Measurements from ENCODE around the gene TFE3.

TFE3 gene

DNA sequence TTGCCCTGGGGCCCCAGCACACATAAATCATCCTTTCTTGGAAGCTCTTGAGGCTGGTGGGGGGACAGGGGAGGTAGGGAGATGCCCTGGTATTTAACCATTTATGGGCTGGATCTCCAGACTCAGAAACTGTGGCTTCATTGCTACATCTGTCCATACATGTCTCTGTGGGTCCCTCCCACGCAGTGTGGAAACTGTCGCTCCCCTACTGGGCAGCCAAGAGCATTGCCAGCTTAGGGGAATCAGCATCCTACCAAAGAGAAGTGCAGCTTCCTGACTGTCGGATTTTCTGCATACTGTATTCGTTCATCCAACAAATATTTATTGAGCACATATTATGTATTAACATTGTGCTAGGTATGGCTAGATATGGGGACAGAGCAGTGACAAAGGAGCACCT is 44.8 kb downstream of the TFE3 start:
- TF ChIP-seq, protein P1, sequence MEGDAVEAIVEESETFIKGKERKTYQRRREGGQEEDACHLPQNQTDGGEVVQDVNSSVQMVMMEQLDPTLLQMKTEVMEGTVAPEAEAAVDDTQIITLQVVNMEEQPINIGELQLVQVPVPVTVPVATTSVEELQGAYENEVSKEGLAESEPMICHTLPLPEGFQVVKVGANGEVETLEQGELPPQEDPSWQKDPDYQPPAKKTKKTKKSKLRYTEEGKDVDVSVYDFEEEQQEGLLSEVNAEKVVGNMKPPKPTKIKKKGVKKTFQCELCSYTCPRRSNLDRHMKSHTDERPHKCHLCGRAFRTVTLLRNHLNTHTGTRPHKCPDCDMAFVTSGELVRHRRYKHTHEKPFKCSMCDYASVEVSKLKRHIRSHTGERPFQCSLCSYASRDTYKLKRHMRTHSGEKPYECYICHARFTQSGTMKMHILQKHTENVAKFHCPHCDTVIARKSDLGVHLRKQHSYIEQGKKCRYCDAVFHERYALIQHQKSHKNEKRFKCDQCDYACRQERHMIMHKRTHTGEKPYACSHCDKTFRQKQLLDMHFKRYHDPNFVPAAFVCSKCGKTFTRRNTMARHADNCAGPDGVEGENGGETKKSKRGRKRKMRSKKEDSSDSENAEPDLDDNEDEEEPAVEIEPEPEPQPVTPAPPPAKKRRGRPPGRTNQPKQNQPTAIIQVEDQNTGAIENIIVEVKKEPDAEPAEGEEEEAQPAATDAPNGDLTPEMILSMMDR (IDR thresholded peaks at IDR 0.05), result no peak
- Histone ChIP-seq H3K9me3 (peaks cover 0 to 4% (median 0%) of the 10 kb centered on the region in 3 donors), H3K4me3 (no peak overlapping the region), H3K27ac (no peak overlapping the region), H3K36me3 (peaks cover 0 to 26% (median 16%) of the 10 kb centered on the region in 3 donors), H3K4me1 (peaks cover 0 to 10% (median 0%) of the 10 kb centered on the region in 4 donors), H3K27me3 (no peaks in the 10 kb centered on the region)
- no peak for DNase-seq
- intact Hi-C loops (cut with DNase I; ENCODE audit: low total_unique reads), result no loop called here

DNA sequence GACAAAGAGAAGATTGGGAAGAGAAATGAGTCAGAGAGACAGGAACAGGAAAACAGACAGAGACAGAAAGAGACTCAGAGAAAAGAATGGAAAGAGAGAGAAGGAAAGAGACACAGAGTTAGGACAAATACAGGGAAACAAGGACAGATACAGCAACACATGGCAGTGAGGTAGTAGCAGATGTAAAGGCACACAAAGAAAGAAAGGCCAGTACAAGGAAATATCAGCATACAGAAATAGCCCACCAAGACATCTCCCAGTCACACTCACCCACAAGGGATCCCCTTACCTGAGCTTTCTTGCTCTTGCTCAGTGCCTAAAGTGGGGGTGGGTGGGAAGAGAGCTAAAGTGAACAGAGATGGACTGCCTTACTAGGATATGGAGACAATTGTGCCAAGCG is 45.3 kb downstream of the TFE3 start:
- H3K36me3 ChIP-seq, result peaks cover 0 to 31% (median 21%) of the 10 kb centered on the region in 3 donors
- H3K27ac ChIP-seq, result no peak overlapping the region
- no peak for DNase-seq
- H3K9me3 ChIP-seq, result peaks cover 0 to 4% (median 0%) of the 10 kb centered on the region in 3 donors
- peaks cover 0 to 10% (median 0%) of the 10 kb centered on the region in 4 donors for H3K4me1 ChIP-seq
- intact Hi-C loops (cut with DNase I; ENCODE audit: low total_unique reads), result no loop called here
- TF ChIP-seq, protein P1 (IDR thresholded peaks at IDR 0.05), result no peak
- H3K4me3 ChIP-seq, result no peak overlapping the region
- H3K27me3 ChIP-seq, result no peaks in the 10 kb centered on the region

DNA sequence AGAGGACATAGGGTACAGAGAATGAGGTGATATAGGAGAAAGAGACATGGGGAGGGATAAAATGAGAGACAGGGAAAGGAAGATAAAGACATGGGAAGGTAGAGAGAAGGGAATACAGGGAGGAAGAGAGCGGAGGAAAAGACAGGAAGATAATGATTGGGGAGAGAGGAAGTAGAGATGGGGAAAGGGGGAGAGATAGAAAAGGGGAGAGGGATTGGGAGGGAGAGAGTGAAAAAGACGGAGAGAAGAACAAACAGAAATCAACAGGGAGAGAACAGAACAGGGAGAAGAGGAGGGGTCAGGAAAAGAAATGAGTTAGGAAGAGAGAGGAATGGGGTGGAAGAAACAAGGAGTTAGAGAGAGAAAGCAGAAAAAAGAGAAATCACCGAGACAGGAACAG is 45.7 kb downstream of the TFE3 start:
- Histone ChIP-seq H3K27me3 (no peaks in the 10 kb centered on the region), H3K9me3 (peaks cover 0 to 4% (median 0%) of the 10 kb centered on the region in 3 donors), H3K4me3 (no peak overlapping the region), H3K4me1 (peaks cover 0 to 10% (median 0%) of the 10 kb centered on the region in 4 donors), H3K36me3 (peaks cover 0 to 32% (median 22%) of the 10 kb centered on the region in 3 donors), H3K27ac (no peak overlapping the region)
- TF ChIP-seq, protein P1 (IDR thresholded peaks at IDR 0.05), result no peak
- intact Hi-C loops (cut with DNase I; ENCODE audit: low total_unique reads), result no loop called here
- DNase-seq, result no peak

DNA sequence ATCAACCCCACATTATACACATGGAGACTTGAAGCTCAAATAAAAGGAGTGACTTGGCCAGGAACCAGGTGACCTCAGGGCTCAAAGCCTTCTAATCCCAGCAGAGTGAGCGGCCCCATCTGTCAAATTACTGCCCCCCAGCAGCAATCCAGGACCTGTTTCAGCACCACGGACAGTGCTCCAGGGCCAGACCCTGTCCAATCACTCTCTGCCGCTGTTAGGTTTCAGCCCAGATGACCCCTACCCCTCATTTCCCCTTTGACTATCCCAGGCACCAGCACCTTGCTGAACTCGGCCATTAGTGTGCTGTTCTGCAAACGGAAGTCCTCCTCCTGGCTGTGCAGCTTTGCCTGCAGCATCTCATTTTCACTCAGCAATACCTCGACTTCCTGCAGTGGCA is 46.2 kb downstream of the TFE3 start:
- DNase-seq, result no peak
- TF ChIP-seq, protein P1 (IDR thresholded peaks at IDR 0.05), result no peak
- Histone ChIP-seq H3K4me1 (peaks cover 0 to 10% (median 0%) of the 10 kb centered on the region in 4 donors), H3K36me3 (peaks cover 0 to 35% (median 22%) of the 10 kb centered on the region in 3 donors), H3K27ac (no peak overlapping the region), H3K4me3 (no peak overlapping the region), H3K27me3 (no peaks in the 10 kb centered on the region), H3K9me3 (peaks cover 0 to 4% (median 0%) of the 10 kb centered on the region in 3 donors)
- intact Hi-C loops (cut with DNase I; ENCODE audit: low total_unique reads), result no loop called here

DNA sequence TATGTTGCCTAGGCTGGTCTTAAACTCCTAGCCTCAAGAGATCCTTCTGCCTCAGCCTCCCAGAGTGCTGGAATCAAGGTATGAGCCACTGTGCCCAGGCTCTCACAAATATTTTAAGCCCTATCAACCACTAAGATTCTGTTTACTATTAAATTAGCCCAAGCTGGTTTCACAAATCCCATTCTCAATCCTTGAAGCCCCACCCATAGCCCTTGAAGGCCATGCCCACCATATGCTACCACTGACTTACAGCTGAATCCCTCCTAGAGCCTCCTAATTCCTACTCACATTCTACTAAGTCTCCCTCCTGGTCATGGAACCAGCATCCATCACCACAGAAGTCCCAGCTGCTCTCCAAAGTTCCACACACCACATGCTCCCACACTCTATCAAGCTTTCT is 50.8 kb downstream of the TFE3 start:
- Histone ChIP-seq H3K4me3 (no peak overlapping the region), H3K27ac (no peak overlapping the region), H3K36me3 (peaks cover 0 to 56% (median 38%) of the 10 kb centered on the region in 3 donors), H3K9me3 (no peaks in the 10 kb centered on the region), H3K27me3 (no peaks in the 10 kb centered on the region), H3K4me1 (no peaks in the 10 kb centered on the region)
- TF ChIP-seq, protein P1 (IDR thresholded peaks at IDR 0.05), result no peak
- DNase-seq, result no peak
- intact Hi-C loops (cut with DNase I; ENCODE audit: low total_unique reads), result no loop called here

DNA sequence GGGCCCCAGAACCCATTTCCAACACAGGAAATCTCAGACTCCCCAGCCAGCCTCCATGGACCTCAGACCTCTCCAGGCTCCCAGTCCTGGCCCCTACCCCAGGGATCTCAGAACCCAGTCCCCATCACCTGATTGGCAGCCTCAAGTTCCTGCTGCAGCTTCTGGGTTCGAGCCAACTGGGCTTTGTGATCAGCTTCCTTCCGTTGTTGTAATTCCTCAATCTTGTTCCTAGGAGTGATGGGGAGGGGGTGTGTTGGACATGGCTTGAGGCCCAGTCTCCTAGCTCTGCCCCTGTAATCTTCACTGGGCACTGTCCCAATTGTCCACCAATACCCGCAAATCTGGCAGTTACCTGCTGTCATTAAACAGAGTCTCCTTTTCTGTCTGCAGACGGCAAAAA is 53.7 kb downstream of the TFE3 start:
- H3K27ac ChIP-seq, result no peak overlapping the region
- intact Hi-C loops (cut with DNase I; ENCODE audit: low total_unique reads), result no loop called here

More for the DNA sequence above, 53.7 kb downstream of the TFE3 start:
- H3K4me3 ChIP-seq, result no peak overlapping the region
- no peak for DNase-seq
- H3K36me3 ChIP-seq, result peaks cover 0 to 58% (median 30%) of the 10 kb centered on the region in 3 donors
- TF ChIP-seq, protein P1 (IDR thresholded peaks at IDR 0.05), result no peak
- H3K9me3 ChIP-seq, result no peaks in the 10 kb centered on the region
- no peaks in the 10 kb centered on the region for H3K4me1 ChIP-seq
- no peaks in the 10 kb centered on the region for H3K27me3 ChIP-seq

Data from tibial artery (tissue), 4 donors.